Measurements from ENCODE around the gene USP54.

The USP54 gene

DNA sequence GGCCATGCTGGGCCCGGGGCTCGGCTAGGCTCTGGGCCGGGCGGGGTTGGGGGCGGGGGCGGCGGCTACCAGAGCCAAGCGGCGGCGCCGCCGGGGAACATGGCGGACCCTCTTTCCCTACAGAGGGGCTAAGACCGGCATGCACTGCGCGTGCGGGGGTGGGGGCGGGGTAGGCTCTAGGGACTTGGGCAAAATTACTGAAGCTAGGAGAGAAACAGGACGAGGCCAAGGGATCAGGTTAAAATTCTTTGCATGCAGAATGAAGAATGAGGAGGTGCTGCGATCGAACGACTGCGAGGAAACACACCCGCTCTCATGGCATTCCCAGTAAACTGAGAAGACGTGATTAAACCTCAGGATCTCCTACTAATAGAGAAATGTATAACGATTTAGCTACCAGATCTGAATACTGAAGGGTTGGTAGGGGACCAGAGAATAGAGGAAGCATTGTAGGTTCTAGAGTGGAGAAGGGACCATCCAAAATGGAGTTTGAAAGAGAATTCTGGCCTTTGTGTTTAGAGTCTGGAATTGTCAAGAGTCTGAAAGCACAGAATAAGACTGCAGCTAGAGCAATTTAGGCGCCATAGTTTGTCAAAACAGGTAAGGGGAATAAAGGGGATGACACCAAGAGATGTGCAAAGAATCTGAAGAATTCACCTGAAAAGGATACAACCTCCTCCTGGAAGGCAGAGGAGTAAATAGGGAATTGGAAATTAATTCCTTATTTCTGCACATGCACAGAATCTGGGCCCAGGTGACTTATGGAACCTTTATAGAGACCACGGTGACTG lies 95.1 kb downstream of the USP54 start, which contains the start of gene PPP3CB:
Gene PPP3CB (minus strand): TSS at position 141 of the 791 bp plus-strand sequence. CDS start 135 bp downstream, at position 6.
- H3K9ac ChIP-seq = peak within 1 kb of the TSS; percentile 94
- H3K27me3 ChIP-seq (ENCODE audit: control insufficient read depth, insufficient read depth, low read length) = no peaks in the 10 kb centered on the region
- H3K4me1 ChIP-seq = no peaks in the 10 kb centered on the region
- no peak for TF ChIP-seq CTCF (IDR thresholded peaks at IDR 0.05)
- peak within 1 kb of the TSS; percentile 98 for H3K4me2 ChIP-seq (ENCODE audit: low read length)
- H3K4me3 ChIP-seq (ENCODE audit: low read depth, low read length) = peak within 1 kb of the TSS; percentile 87
- no peaks in the 10 kb centered on the region for H3K36me3 ChIP-seq (ENCODE audit: control insufficient read depth, insufficient read depth, low read length)
- H3K27ac ChIP-seq = peak within 1 kb of the TSS; percentile 87
- H2AFZ ChIP-seq = peak within 1 kb of the TSS; percentile 79
- H3K9me3 ChIP-seq (ENCODE audit: control insufficient read depth, low read length) = no peaks in the 10 kb centered on the region
- H3K79me2 ChIP-seq = peaks cover 26% of the 10 kb centered on the region

DNA sequence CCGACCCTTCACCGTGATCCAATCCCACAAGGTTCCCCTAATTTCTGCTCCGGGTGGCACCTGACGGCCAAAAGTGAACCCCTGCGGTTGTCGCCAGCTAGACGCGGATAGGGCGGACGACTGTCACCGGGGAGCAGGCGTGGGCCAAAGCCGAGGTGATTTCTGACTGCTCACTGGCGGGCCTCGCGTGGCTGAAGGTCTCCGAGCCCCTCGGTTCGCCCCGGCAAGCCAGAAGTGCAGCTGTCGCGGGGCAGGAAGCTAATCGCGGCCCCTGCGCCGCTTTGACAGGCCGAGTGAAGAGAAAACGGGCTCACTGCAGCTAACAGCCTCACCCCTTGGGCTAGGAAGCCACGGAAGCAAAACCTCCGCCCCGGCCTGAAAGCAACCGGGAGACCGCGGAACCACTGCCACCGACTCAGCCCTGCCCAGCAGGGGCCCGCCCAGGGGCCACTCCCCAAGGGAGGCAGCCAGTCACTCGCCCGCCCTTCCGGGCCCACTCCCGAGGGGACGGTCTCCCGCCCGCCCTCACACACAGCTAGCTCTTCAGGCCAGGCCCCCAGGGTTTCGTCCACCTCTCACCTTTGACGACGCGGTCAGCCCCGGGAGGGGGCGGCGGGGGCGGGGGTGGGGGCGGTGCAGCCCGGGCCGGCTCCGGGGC lies 95.8 kb downstream of the USP54 start:
- peak overlapping the region; percentile 79 for H2AFZ ChIP-seq
- H3K4me3 ChIP-seq (ENCODE audit: low read depth, low read length) = peak overlapping the region; percentile 84
- H3K4me2 ChIP-seq (ENCODE audit: low read length) = peak overlapping the region; percentile 97
- H3K79me2 ChIP-seq = peaks cover 26% of the 10 kb centered on the region
- peak overlapping the region; percentile 87 for H3K27ac ChIP-seq
- TF ChIP-seq CTCF (IDR thresholded peaks at IDR 0.05) = no peak
- no peaks in the 10 kb centered on the region for H3K27me3 ChIP-seq (ENCODE audit: control insufficient read depth, insufficient read depth, low read length)
- peak overlapping the region; percentile 94 for H3K9ac ChIP-seq
- no peaks in the 10 kb centered on the region for H3K4me1 ChIP-seq
- no peaks in the 10 kb centered on the region for H3K36me3 ChIP-seq (ENCODE audit: control insufficient read depth, insufficient read depth, low read length)
- no peaks in the 10 kb centered on the region for H3K9me3 ChIP-seq (ENCODE audit: control insufficient read depth, low read length)

DNA sequence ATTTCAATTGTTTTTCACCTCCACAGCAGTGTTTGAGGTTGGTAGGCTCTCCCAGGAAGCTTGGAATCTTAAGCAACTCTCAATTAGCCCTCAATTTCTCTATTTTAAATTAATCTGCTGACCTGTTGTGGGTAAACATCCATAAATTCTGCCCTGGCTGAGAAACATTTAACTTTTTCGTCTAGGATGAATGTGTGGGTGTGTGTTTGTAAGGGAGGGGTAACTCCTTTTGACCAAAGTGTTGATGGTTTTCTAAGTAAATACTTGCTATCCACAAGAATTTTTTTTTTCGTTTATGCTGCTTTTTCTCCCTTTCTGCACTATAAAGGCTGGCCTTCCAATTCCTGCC lies 96.3 kb downstream of the USP54 start:
- Histone ChIP-seq H3K4me1 (no peaks in the 10 kb centered on the region), H3K27ac (peak overlapping the region; percentile 87), H3K27me3 (ENCODE audit: control insufficient read depth, insufficient read depth, low read length) (no peaks in the 10 kb centered on the region), H2AFZ (peak overlapping the region; percentile 79), H3K4me3 (ENCODE audit: low read depth, low read length) (peak overlapping the region; percentile 84), H3K4me2 (ENCODE audit: low read length) (peak overlapping the region; percentile 97), H3K9me3 (ENCODE audit: control insufficient read depth, low read length) (no peaks in the 10 kb centered on the region), H3K9ac (peak overlapping the region; percentile 94), H3K79me2 (peaks cover 29% of the 10 kb centered on the region), H3K36me3 (ENCODE audit: control insufficient read depth, insufficient read depth, low read length) (no peaks in the 10 kb centered on the region)
- TF ChIP-seq CTCF (IDR thresholded peaks at IDR 0.05) = no peak

DNA sequence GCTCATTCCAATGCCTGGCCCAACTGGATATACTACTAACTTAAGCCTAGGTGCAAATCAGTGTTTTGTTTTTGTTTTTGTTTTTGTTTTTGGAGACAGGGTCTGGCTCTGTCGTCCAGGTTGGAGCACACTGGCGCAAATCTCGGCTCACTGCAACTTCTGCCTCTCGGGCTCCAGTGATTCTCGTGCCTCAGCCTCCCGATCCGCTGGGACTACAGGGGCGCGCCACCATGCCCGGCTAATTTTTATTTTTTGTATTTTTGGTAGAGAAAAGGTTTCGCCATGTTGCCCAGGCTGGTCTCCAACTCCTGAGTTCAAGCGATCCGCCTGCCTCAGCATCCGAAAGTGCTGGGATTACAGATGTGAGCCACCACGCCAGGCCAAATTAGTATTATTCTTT lies 96.9 kb downstream of the USP54 start:
- H3K4me3 ChIP-seq (ENCODE audit: low read depth, low read length) = no peak overlapping the region
- no peaks in the 10 kb centered on the region for H3K27me3 ChIP-seq (ENCODE audit: control insufficient read depth, insufficient read depth, low read length)
- H3K4me2 ChIP-seq (ENCODE audit: low read length) = peak overlapping the region; percentile 17
- H3K9me3 ChIP-seq (ENCODE audit: control insufficient read depth, low read length) = no peaks in the 10 kb centered on the region
- TF ChIP-seq CTCF (IDR thresholded peaks at IDR 0.05) = no peak
- H3K4me1 ChIP-seq = no peaks in the 10 kb centered on the region
- H3K36me3 ChIP-seq (ENCODE audit: control insufficient read depth, insufficient read depth, low read length) = no peaks in the 10 kb centered on the region
- no peak overlapping the region for H3K9ac ChIP-seq
- H3K27ac ChIP-seq = no peak overlapping the region
- H2AFZ ChIP-seq = no peak overlapping the region
- H3K79me2 ChIP-seq = peaks cover 29% of the 10 kb centered on the region

All from parathyroid adenoma (tissue), 2 donors.